T-helper 22 cell (primary cell): Measurements from ENCODE around the gene SEMA4C.

ENCODE experiments used
- DNase-seq: peaks from one replicate; pipeline ENCODE4 v3.0.0-alpha.2; 2020; ENCODE audit warnings: low read depth

SEMA4C gene

GRCh38 chr2:96819876-96820511 is 49.9 kb downstream of the SEMA4C start:
- no peak for DNase-seq

- no peak for DNase-seq
Measured at GRCh38 chr2:96819128-96819875, 50.6 kb downstream of the SEMA4C start.

DNA sequence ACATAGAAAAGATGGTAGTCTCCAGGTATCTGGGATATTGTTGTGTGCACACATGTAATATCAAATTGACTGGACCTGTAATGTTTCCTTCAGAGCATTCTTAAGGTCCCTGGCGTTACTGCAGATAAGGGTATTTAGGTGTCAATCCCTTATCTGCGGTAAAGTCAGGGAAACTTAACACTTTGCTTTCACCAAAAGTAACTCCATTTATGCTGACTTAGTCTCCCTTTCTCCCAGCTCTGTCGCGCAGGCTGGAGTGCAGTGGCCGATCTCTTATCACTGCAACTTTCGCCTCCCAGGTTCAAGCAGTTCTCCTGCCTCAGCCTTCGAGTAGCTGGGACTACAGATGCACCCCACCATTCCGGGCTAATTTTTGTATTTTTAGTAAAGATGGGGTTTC is 52.0 kb downstream of the SEMA4C start:
- no peak for DNase-seq

- DNase-seq, result no peak
Measured at GRCh38 chr2:96816836-96817702, 52.8 kb downstream of the SEMA4C start.

- peak; percentile 92 for DNase-seq
Measured at GRCh38 chr2:96816127-96816835, 53.6 kb downstream of the SEMA4C start, which contains the start of gene CNNM3. CNNM3 (plus strand) TSS chr2:96816268; CDS start chr2:96816278, 10 bp downstream.

- no peak for DNase-seq
Measured at GRCh38 chr2:96815326-96816126, 54.4 kb downstream of the SEMA4C start.

DNA sequence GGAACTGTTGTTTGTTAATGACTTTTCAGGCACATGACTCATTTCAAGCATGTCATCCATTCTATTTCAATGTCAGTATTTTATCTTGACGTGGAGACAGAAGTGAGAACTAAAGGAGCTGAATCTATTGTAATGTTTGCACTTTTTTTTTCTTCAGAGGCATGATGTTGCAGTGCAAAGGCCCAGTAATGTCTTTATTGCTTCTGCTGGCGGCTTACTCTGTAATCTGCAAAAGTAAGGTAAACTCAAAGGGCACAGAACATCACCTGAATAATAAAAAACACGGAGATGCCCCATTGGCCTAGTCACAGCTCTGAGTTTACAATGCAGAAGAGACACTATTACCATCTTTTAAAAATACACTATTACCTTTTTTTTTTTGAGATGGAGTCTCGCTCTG is 56.2 kb downstream of the SEMA4C start:
- no peak for DNase-seq

- DNase-seq, result no peak
Measured at GRCh38 chr2:96811917-96812316, 58.0 kb downstream of the SEMA4C start.

DNA sequence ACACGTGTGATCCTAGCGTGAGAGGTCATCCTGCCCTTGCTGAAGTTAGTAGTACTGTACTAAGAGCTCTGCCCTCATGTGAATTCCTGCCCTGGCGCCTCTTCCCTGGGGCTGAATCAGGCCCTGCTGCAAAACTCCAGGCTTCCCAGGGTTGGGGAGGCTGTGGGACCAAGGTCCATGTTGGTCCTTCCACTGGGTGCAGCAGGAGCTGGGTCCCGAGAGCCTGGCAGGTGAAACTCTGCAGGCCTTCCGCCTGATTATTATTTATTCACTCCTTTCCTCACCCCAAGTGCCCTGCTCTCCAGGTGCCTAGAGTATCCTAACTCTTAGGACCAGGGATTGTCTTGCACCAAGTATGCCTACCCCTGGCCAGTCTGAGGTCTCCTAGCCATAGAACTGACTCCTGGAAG is 59.1 kb downstream of the SEMA4C start:
- DNase-seq, result no peak

- no peak for DNase-seq
Measured at GRCh38 chr2:96809951-96810782, 59.7 kb downstream of the SEMA4C start.
